ENCODE measurements around the gene ZNF236. TPM values are rescaled to one million over a fixed set of nuclear protein-coding genes. Genes with fewer than 3 reads are reported as not detected.
A peak's percentile ranks its signal among the peaks of the same experiment; 100 is the strongest.

The ZNF236 gene
- total RNA-seq, 4 donors from 2014 or later, result 6.2 to 16.5 (median 10.7) TPM

GRCh38 chr18:77008576-77009315 is 186.4 kb downstream of the ZNF236 start:
- no peak overlapping the region for H3K4me3 ChIP-seq
- intact Hi-C loops (cut with DNase I), result loop anchor here (10.0 kb wide), 1 partner anchor 126 kb away; the partner anchor contains the start of gene MBP
- WGBS, 2 donors, result 91 to 93% methylated on average over 15 to 22 of the region's 23 CpGs

GRCh38 chr18:77009675-77010074 is 187.3 kb downstream of the ZNF236 start:
- Histone ChIP-seq H3K27me3 (no peaks in the 10 kb centered on the region), H3K4me3 (no peak overlapping the region), H3K27ac (no peak overlapping the region), H3K9me3 (no peaks in the 10 kb centered on the region), H3K4me1 (peaks cover 0 to 25% (median 6%) of the 10 kb centered on the region in 3 donors), H3K36me3 (peaks cover 0 to 46% (median 0%) of the 10 kb centered on the region in 3 donors)
- intact Hi-C loops (cut with DNase I), result loop anchor here (10.0 kb wide), 1 partner anchor 125 kb away; the partner anchor contains the start of gene MBP
- DNase-seq, result no peak
- TF ChIP-seq CTCF (IDR thresholded peaks at IDR 0.05), result no peak
- TF ChIP-seq POLR2A (IDR thresholded peaks at IDR 0.05), result no peak
- WGBS, 2 donors, result 82 to 96% methylated on average over 6 to 13 of the region's 19 CpGs

More at GRCh38 chr18:77008576-77009315, 186.4 kb downstream of the ZNF236 start:
- peaks cover 0 to 15% (median 6%) of the 10 kb centered on the region in 3 donors for H3K4me1 ChIP-seq
- no peak for TF ChIP-seq POLR2A (IDR thresholded peaks at IDR 0.05)
- no peak for TF ChIP-seq CTCF (IDR thresholded peaks at IDR 0.05)
- no peak overlapping the region for H3K27ac ChIP-seq
- H3K27me3 ChIP-seq, result no peaks in the 10 kb centered on the region
- no peak for DNase-seq
- H3K36me3 ChIP-seq, result peaks cover 0 to 39% (median 0%) of the 10 kb centered on the region in 3 donors
- no peaks in the 10 kb centered on the region for H3K9me3 ChIP-seq

- Histone ChIP-seq H3K9me3 (no peaks in the 10 kb centered on the region), H3K27ac (no peak overlapping the region), H3K4me3 (no peak overlapping the region), H3K4me1 (peaks cover 0 to 19% (median 6%) of the 10 kb centered on the region in 3 donors), H3K27me3 (no peaks in the 10 kb centered on the region), H3K36me3 (peaks cover 0 to 70% (median 9%) of the 10 kb centered on the region in 3 donors)
- WGBS, 2 donors, result 78 to 89% methylated on average over 4 to 6 of the region's 8 CpGs
- intact Hi-C loops (cut with DNase I), result no loop called here
- DNase-seq, result no peak
- TF ChIP-seq CTCF (IDR thresholded peaks at IDR 0.05) (no peak), POLR2A (IDR thresholded peaks at IDR 0.05) (no peak)
Measured at GRCh38 chr18:77012120-77012519, 189.8 kb downstream of the ZNF236 start.

GRCh38 chr18:77012806-77013541 is 190.6 kb downstream of the ZNF236 start:
- H3K4me1 ChIP-seq, result peaks cover 0 to 19% (median 6%) of the 10 kb centered on the region in 3 donors
- no peaks in the 10 kb centered on the region for H3K9me3 ChIP-seq
- H3K27me3 ChIP-seq, result no peaks in the 10 kb centered on the region
- 57 to 71% methylated on average over 6 of the region's 6 CpGs for WGBS, 2 donors
- TF ChIP-seq POLR2A (IDR thresholded peaks at IDR 0.05) (no peak), CTCF (IDR thresholded peaks at IDR 0.05) (no peak)
- H3K36me3 ChIP-seq, result peaks cover 0 to 76% (median 9%) of the 10 kb centered on the region in 3 donors
- DNase-seq, result no peak
- intact Hi-C loops (cut with DNase I), result no loop called here
- H3K4me3 ChIP-seq, result no peak overlapping the region
- H3K27ac ChIP-seq, result peak overlapping the region in 1 of 4 donors; percentile 19
